Thyroid gland (tissue), 4 donors: ENCODE data around the gene PUSL1. TPM values are rescaled to one million over a fixed set of nuclear protein-coding genes. Genes with fewer than 3 reads are reported as not detected.

Source experiments
- DNase-seq, 2 donors: peaks; one replicate each; pipeline ENCODE4 v3.0.0-alpha.2; 2019
- H3K27ac ChIP-seq, 3 donors: fragments of 200-600 bp; sonication (generic); 1 replicate in 2 of 3; 2 replicates in 1 of 3; pipeline ENCODE4 v1.5.1; 2016 to 2019; ENCODE audit warnings: mild to moderate bottlenecking in 1 of 3, moderate library complexity in 1 of 3
- H3K27me3 ChIP-seq: fragments of 200-600 bp; sonication (generic); one replicate; pipeline ENCODE4 v1.5.1; 2019
- H3K36me3 ChIP-seq, 2 donors: fragments of 200-600 bp; sonication (generic); one replicate each; pipeline ENCODE4 v1.5.1; 2016 to 2019
- H3K4me1 ChIP-seq, 2 donors: fragments of 200-600 bp; sonication (generic); one replicate each; pipeline ENCODE4 v1.5.1; 2017 to 2019
- H3K4me3 ChIP-seq, 3 donors: fragments of 200-600 bp; sonication (generic); replicated peaks in 1 of 3; 1 replicate in 2 of 3; 2 replicates in 1 of 3; pipeline ENCODE4 v1.5.1; 2016; ENCODE audit warnings: mild to moderate bottlenecking in 1 of 3
- H3K9me3 ChIP-seq: fragments of 200-600 bp; sonication (generic); one replicate; pipeline ENCODE4 v1.5.1; 2017
- POLR2A ChIP-seq, 2 donors: fragments of 450-650 bp; IDR thresholded peaks; one replicate each; pipeline ENCODE4 v1.6.1; 2017; ENCODE audit warnings: antibody characterized with exemption in 2 of 2, mild to moderate bottlenecking in 2 of 2, moderate library complexity in 1 of 2
- WGBS, 2 donors: methylation state at CpG; one replicate each; pipeline ENCODE4 v1.1.5; 2017; 5-methylcytosine and 5-hydroxymethylcytosine counted together
- intact Hi-C: fragments of 100-400 bp; cut with DNase I; formaldehyde crosslinking; loops from one replicate; pipeline ENCODE4 v1.15.1; 2023
- total RNA-seq, 4 donors: library from RNA; depleted of rRNA; stranded (reverse); fragments of >200 nt; gene quantifications; one replicate each; pipeline ENCODE4 v1.2.3, GENCODE V29; 2016
- TF ChIP-seq, protein P1 (sequence below), 6 experiments: fragments of 200-600 bp in 3 of 6; fragments of 450-650 bp in 3 of 6; sonication (generic) in 3 of 6; IDR thresholded peaks; one replicate each; pipeline ENCODE4 v1.5.1; 2016 to 2019; ENCODE audit warnings: antibody characterized with exemption in 6 of 6, mild to moderate bottlenecking in 2 of 6, inconsistent platforms in 1 of 6, moderate library complexity in 1 of 6

The PUSL1 gene
- total RNA-seq, 4 donors from 2014 or later, result 24.0 to 41.4 (median 28.0) TPM

DNA sequence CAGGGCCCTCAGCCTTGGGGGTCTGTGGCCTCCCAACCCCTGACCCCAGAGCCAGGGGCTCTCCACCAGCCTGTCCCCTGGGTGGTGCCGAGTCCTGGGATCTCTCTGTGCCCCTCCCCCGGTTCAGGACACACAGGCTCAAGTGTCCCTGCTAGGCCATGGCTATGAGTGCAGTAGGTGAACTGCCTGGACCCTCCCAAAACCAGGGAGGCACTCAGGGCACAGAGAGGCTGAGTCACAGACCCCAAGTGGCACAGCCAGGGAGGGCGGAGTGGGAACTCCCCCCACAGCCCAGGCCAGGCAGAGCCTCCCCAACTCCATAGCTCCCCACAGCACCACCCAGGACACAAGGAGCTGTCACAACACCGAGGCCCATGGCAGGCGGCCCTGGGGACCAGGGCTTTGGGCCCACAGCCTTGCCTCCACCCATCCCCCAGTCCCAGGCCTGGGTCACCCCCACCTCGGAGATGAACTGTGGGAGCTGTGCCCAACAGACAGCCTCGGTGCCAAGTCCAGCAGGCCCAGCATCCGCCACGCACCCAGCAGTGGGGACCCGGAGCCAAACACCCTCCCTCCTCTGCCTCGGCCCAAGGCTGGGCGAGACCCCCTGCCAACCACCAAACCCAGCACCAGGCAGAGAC, 37.6 kb downstream of the PUSL1 start:
- H3K27me3 ChIP-seq, result no peaks in the 10 kb centered on the region
- no peaks in the 10 kb centered on the region for H3K9me3 ChIP-seq
- peaks cover 27 to 41% of the 10 kb centered on the region in 2 donors for H3K4me1 ChIP-seq
- peaks cover 0 to 8% of the 10 kb centered on the region in 2 donors for H3K36me3 ChIP-seq
- no peak for DNase-seq
- H3K4me3 ChIP-seq, result no peak overlapping the region
- H3K27ac ChIP-seq, result no peak overlapping the region
- 76 to 100% methylated on average over 1 to 6 of the region's 12 CpGs for WGBS, 2 donors
- no peak for TF ChIP-seq POLR2A (IDR thresholded peaks at IDR 0.05)
- TF ChIP-seq, protein P1, sequence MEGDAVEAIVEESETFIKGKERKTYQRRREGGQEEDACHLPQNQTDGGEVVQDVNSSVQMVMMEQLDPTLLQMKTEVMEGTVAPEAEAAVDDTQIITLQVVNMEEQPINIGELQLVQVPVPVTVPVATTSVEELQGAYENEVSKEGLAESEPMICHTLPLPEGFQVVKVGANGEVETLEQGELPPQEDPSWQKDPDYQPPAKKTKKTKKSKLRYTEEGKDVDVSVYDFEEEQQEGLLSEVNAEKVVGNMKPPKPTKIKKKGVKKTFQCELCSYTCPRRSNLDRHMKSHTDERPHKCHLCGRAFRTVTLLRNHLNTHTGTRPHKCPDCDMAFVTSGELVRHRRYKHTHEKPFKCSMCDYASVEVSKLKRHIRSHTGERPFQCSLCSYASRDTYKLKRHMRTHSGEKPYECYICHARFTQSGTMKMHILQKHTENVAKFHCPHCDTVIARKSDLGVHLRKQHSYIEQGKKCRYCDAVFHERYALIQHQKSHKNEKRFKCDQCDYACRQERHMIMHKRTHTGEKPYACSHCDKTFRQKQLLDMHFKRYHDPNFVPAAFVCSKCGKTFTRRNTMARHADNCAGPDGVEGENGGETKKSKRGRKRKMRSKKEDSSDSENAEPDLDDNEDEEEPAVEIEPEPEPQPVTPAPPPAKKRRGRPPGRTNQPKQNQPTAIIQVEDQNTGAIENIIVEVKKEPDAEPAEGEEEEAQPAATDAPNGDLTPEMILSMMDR (IDR thresholded peaks at IDR 0.05), result no peak
- intact Hi-C loops, result loop anchor here (2.0 kb wide), 1 partner anchor 19 kb away; no protein-coding TSS in a partner anchor

DNA sequence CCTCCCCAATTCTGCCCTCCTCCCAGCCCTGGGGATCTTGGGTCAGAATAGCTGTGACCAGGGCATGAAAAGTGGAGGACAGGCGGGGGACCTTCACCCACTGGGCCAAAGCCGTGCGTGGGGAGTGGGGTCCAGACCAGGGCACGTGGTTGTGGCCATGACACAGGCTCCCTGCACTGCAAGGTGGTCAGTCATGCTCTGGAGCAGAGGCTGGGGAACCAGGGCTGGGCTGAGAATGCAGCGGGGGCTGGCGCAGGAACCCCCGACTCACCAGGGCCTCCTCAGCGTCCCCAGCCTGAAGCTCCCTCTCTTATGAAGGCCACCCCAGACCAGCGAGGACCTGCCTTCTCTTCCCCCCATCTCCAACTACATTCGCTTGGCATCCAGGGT, 38.1 kb downstream of the PUSL1 start:
- no peak overlapping the region for H3K4me3 ChIP-seq
- H3K27me3 ChIP-seq, result no peaks in the 10 kb centered on the region
- TF ChIP-seq, protein P1 (IDR thresholded peaks at IDR 0.05), result no peak
- no peak for TF ChIP-seq POLR2A (IDR thresholded peaks at IDR 0.05)
- H3K36me3 ChIP-seq, result peaks cover 0 to 3% of the 10 kb centered on the region in 2 donors
- no peaks in the 10 kb centered on the region for H3K9me3 ChIP-seq
- 83 to 96% methylated on average over 7 to 10 of the region's 10 CpGs for whole genome bisulfite sequencing, 2 donors
- H3K27ac ChIP-seq, result no peak overlapping the region
- peaks cover 30 to 44% of the 10 kb centered on the region in 2 donors for H3K4me1 ChIP-seq
- intact Hi-C loops, result loop anchor here (2.0 kb wide), 1 partner anchor 20 kb away; no protein-coding TSS in a partner anchor
- no peak for DNase-seq

DNA sequence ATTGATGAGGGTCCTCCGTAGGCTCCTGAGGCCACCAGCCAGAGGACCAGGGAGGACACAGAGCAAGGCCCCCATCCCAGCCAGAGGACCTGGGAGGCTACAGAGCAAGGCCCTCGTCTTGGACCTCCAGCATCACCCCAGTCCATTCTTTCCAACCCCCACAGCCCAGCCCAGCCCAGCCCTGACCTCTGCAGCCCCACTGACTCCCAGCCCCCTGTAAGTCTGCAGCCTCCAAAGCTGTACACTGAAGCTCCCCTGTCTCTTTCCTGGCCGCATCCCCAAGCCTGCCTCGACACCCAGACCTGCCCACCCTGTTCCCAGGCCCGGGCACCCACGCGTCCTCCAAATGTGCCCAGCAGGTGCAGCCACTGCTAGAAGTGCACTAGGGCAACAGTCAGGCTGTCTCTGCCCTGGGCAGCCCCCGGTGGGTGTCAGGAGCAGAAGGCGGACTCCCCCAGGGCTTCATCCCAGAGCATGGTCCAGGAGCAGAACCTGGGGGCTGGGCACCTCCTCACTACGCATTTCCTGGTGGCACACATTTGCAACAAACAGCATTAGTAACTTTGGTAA, 38.7 kb downstream of the PUSL1 start:
- Histone ChIP-seq H3K27ac (peak overlapping the region in 2 of 3 donors; percentile 51 to 54), H3K4me1 (peaks cover 32 to 49% of the 10 kb centered on the region in 2 donors), H3K36me3 (no peaks in the 10 kb centered on the region), H3K9me3 (no peaks in the 10 kb centered on the region), H3K4me3 (no peak overlapping the region), H3K27me3 (no peaks in the 10 kb centered on the region)
- TF ChIP-seq, protein P1 (IDR thresholded peaks at IDR 0.05), result no peak
- no peak for TF ChIP-seq POLR2A (IDR thresholded peaks at IDR 0.05)
- no peak for DNase-seq
- intact Hi-C loops, result loop anchor here (2.0 kb wide), 1 partner anchor 20 kb away; no protein-coding TSS in a partner anchor
- WGBS, 2 donors, result 73 to 83% methylated on average over 5 to 6 of the region's 10 CpGs

DNA sequence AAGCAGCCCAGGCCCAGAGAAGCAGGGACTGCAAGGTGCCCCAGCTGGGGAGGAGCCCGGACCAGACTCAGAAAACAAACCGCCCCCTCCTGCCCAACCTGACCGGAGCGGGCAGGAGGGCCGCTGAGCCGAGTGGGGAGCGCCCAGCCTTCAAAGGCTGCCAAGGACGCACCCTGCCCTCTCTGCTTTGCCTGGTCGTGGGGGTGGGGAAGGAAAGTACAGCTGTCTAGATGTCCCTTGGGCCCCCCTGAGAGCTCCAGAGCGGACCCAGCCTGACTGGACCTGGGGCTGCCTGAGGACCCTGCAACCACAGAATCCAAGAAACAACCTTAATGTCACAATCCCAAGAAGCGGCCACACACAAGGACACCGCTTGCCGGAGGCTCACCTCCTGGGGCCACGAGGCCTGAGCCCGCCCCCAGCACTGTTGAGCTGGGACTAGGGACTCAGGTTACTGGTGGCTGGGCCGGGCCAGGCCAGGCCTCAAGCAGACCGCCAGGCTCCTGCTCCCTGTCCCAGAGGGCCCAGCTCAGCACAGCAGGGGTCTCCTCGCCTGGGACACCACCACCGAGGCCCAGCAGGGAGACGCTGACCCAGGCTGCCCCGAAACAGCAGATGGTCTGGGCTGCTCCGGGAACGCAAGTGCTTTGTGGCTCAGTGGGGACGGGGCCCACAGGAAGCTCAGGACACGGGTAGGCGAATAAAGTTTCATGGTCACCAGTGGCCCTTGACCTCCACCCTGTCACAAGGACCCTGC, 39.4 kb downstream of the PUSL1 start:
- Histone ChIP-seq H3K9me3 (no peaks in the 10 kb centered on the region), H3K27me3 (no peaks in the 10 kb centered on the region), H3K27ac (peak overlapping the region; percentile 5 to 54 (median 51)), H3K4me1 (peaks cover 32 to 49% of the 10 kb centered on the region in 2 donors), H3K36me3 (no peaks in the 10 kb centered on the region), H3K4me3 (peak overlapping the region in 2 of 3 donors; percentile 38 to 57)
- intact Hi-C loops, result loop anchor here (2.0 kb wide), 1 partner anchor 21 kb away; no protein-coding TSS in a partner anchor
- TF ChIP-seq POLR2A (IDR thresholded peaks at IDR 0.05), result peak in 1 of 2 donors; percentile 33
- TF ChIP-seq, protein P1 (IDR thresholded peaks at IDR 0.05), result no peak
- 18 to 31% methylated on average over 8 to 10 of the region's 26 CpGs for WGBS, 2 donors
- peak; percentile 68 to 70 for DNase-seq
